GM12892 (cell line): ENCODE measurements around the gene UBTD2.
"Not testable (repeated sequence)": the region's sequence is repeated elsewhere in the genome, so short reads cannot be mapped to it uniquely, and the experiment has no call there.

Experiments used
- DNase-seq: peaks from one replicate; pipeline ENCODE4 v3.0.0; 2011; ENCODE audit not compliant: insufficient read length
- FAIRE-seq: peaks from 2 replicates; lab custom pipeline; 2011; peaks lifted over from hg19 to GRCh38; lab: Jason Lieb, UNC
- POLR2A ChIP-seq: IDR thresholded peaks from 2 replicates; pipeline ENCODE4 v1.6.1; 2011; ENCODE audit warnings: low read depth, low read length, control low read depth
- POLR2AphosphoS5 ChIP-seq: IDR thresholded peaks from 2 replicates; pipeline ENCODE4 v1.6.1; 2011; ENCODE audit warnings: low read depth, low read length, control low read depth
- TAF1 ChIP-seq: IDR thresholded peaks from 2 replicates; pipeline ENCODE4 v1.6.1; 2011; ENCODE audit warnings: low read depth, mild to moderate bottlenecking, control low read depth, low read length, borderline replicate concordance

Gene UBTD2

DNA sequence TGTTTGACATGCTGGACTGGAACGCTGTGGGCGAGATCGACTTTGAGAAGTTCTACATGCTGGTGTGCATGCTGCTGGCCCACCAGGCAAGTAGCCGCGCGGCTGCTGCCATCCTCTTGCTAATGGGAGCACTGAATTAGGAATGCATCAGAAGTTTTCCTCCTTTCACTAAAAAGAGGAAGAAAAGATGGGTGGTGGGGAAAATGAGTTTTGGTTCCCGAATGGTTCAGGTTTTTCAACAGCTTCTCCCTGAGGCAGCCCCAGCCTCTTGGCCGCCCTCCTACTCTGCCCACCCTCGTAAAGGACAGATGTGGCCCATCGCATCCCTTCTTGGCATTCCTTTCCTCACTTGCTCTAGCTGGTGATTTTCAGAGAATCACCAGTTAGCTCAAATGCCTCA is 84.1 kb downstream of the UBTD2 start:
- no peak for TF ChIP-seq POLR2A
- no peak for TF ChIP-seq TAF1
- no peak for TF ChIP-seq POLR2AphosphoS5
- FAIRE-seq (no peak), DNase-seq (no peak)

DNA sequence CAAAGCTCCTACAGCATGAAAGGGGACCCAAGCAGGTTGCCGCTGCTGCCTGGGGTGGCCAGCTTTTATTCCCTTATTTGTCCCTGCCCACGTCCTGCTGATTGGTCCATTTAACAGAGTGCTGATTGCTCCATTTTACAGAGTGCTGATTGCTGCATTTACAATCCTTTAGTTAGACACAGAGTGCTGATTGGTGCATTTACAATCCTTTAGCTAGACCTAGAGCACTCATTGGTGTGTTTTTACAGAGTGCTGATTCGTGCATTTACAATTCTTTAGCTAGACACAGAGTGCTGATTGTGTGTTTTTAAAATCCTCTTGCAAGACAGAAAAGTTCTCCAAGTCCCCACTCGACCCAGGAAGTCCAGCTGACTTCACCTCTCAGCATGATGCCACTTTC is 85.8 kb downstream of the UBTD2 start:
- not testable (repeated sequence) for DNase-seq, FAIRE-seq

DNA sequence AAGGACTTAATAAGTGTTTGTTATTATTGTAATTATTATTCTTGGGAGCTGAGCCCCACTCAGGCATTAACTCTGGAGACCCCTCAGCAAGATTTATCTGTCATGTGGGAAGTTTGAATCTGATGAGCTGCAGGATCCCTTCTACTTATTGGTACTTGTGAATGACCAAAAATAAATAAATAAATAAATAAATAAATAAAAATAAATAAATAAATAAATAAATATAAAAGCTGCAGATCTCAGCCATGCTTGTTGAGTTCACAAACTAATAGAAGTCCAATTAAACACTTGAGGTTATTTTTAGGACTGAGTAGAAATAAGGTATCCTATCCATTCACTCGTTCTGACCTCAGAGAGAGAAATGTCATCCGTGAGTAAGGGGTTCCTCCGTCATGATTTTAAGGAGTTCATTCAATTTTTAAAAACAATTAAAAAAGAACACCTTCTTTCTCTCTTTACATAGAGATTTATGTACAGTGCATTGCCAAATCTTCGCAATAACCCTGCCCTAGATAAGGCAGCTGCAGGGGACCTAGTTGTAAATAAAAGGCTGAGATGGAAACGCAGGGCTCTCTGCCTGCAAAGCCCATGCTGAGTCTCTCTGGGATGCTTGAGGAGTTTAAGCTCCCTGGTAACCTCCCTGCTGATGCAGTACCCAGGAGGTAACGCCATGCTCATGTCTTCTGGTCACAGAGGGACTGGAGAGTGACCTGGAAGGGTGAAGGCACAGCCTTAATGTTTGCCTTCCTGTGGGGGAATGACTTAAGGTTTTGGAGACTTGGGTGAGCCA is 88.4 kb downstream of the UBTD2 start:
- DNase-seq (no peak), FAIRE-seq (no peak)
- no peak for TF ChIP-seq POLR2A
- TF ChIP-seq TAF1: no peak
- TF ChIP-seq POLR2AphosphoS5: no peak

DNA sequence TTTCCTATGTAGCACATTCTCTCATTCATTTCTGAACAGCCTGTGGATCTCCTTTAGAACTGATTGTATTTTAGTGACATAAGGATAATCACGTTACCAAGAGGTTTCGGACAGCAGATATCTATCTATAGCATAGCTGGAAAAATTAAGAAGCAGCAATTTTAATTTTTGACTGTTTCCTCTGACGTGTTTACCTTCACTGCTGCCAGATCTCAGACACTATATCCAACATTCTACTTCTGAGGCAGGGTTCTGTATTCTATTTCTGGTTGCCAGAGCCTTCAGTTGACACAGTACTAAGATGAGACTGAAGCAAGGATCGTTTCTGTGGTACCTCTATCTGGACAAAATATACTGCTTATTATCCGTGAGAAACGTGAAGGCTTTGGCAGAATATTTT is 89.7 kb downstream of the UBTD2 start, which contains the start of gene EFCAB9:
Gene EFCAB9 (plus strand): TSS at position 301 of the 400 bp plus-strand sequence. CDS start 1 bp downstream, at position 302.
- DNase-seq (no peak), FAIRE-seq (no peak)
- TF ChIP-seq TAF1: no peak
- TF ChIP-seq POLR2A: no peak
- no peak for TF ChIP-seq POLR2AphosphoS5

DNA sequence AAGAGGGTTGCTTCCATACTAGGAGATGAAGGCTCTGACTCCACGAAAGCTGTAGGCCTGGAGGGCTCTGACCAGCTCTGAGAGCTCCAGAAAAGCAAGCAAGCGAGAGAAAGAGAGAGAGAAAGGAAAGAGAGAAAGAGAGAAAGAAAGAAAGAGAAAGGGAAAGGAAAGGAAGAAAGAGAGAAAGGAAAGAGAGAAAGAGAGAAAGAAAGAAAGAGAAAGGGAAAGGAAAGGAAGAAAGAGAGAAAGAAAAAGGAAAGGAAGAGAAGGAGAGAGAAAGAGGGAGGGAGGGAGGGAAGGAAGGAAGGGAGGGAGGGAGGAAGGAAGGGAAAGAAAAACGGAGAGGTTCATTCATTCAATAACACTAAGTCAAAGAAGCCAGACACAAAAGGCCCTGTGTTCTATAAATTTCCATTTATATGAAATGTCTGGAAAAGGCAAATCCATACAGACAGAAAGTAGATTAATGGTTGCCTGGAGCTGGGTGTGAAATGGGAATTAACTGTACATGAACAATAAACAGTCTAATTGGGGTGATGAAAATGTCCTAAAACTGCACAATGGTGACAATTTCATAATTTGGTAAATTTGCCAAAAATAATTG is 93.8 kb downstream of the UBTD2 start:
- FAIRE-seq: no peak
- TF ChIP-seq TAF1 (no peak), POLR2A (no peak), POLR2AphosphoS5 (no peak)

DNA sequence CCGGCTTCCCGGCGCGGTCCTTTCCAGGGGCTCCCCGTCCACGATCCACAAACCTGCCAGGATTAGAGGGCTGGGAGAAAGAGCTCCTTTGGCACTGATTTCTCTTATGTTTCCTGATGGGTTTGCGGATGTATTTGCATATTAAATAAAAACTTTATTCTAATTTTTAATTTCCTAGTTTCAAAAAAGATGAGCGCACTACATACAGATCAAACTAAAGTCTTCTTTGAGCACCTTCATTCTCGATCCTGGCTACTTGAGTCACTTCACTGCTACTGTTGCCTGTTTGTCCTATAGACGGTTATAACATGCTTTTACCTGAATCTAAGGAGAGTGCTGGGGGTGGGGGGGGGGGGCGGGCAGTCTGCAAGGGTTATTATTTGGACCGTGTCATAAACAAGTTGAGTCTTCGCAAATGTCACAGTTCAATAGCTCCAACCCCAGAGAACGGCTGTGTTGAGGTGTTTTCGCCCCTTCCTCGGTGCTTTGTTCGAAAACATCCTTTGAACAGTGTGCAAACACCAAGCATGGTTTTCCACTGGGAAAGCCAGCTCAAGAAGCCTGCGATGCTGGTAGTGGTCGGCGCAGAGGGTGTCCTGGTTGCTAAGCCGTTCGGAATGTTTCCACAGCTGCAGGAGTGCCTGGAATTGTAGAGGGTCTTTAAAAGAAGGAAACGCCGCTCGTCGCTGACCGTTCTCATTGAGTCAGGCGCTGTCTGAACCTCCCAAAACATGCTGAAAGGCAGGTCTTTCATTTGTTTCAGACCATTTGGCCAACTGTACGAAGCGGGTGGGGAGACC is 94.5 kb downstream of the UBTD2 start:
- DNase-seq: no peak
- FAIRE-seq: no peak
- TF ChIP-seq POLR2A (no peak), POLR2AphosphoS5 (no peak), TAF1 (no peak)

More for the DNA sequence above, 93.8 kb downstream of the UBTD2 start:
- DNase-seq: no peak

DNA sequence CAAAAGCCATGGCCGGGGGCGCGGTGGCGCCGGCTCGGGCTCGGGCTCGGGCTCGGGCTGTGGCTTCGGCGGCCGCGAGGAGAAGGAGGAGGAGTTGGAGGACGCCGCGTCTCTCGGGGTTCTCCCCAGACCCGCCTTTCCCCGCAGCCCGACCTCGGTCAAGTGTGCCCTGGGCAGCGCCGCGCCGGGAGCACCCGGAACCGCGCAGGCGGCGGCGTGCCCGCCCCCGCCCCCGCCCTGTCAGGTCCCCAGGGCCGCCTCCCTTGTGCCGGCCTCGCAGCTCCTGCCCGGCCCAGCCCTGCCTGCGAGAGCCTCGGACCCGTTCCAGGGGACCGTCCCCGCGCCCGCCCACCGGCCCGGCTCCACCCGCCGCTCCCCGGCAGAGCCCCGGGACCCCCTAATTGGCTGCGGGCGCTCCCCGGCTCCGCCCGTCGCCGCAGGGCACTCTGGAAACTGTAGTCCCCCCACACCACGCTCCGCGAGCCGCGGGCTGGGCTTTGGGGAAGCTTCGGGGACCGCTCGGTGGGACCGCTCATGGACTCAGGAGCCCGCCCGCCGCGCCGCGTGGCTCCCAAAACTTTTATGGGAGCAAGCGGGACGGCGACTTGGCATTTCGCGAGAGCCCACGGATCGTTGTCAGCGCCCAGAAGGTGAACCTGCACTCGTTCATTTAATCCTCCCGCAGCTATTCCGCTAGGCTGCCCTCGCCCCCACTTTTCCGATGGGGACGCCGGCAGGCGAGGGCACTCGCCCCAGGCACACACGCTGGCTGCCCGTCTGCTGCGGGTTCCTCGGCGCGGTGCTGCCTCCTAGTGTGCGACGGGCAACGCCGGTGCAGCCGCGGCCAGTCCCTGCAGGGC is 95.3 kb downstream of the UBTD2 start, which contains the start of gene STK10:
Gene STK10 (minus strand): TSS at position 192 of the 860 bp plus-strand sequence. CDS start 182 bp downstream, at position 10.
- peak; percentile 94 for FAIRE-seq
- peak; percentile 94 for DNase-seq
- TF ChIP-seq POLR2AphosphoS5 (no peak), POLR2A (0 out of 2 replicates have a peak, but pooled peaks have one; percentile 56)

DNA sequence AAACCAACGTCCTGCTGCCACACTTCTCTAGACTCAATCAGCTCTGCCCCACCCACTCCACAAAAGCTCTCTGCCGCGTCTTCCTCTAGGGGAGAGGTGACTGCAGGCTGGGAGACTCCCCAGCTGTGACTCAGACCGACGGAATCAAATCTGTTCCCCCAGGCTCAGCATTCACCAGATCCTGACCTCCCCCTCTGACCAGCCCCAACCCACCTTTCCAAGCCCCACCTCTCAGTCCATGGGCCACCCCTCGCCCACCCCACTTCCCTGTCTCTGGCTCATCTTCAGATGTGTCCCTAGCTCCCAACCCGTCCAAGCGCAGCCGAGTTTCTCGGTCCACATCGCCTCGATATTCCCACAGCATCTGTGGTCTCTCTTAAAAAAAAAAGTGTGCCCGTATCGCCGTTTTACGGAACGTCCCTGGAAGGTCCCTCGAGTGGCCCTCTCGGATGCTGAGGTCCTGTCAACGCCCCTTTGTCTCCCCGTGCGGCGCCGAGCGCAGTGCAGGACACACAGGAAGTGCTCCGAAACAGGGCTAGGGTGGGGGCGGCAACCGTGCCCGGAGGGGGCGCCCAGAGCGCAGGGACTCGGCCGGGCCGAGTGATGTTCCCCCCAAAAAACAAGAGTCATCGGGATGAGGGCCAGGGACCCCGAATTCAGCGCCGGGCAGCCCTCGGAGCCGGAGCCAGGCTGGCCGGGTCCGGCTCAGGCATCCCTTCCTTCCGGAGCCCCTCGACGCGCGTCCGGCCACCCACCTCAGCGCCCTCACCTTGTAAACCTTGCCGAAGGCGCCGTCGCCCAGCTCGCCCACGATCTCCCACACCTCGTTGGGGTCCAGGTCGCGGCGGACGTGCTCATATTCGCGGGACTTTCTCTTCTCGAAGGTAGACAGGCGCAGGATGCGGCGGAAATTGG is 96.2 kb downstream of the UBTD2 start:
- peak; percentile 60; the same call in 1 of the 2 replicates for TF ChIP-seq TAF1
- TF ChIP-seq POLR2A: 0 out of 2 replicates have a peak, but pooled peaks have one; percentile 38
- peak; percentile 44; the same call in 1 of the 2 replicates for TF ChIP-seq POLR2AphosphoS5
- DNase-seq (peak; percentile 45), FAIRE-seq (peak; percentile 87)

DNA sequence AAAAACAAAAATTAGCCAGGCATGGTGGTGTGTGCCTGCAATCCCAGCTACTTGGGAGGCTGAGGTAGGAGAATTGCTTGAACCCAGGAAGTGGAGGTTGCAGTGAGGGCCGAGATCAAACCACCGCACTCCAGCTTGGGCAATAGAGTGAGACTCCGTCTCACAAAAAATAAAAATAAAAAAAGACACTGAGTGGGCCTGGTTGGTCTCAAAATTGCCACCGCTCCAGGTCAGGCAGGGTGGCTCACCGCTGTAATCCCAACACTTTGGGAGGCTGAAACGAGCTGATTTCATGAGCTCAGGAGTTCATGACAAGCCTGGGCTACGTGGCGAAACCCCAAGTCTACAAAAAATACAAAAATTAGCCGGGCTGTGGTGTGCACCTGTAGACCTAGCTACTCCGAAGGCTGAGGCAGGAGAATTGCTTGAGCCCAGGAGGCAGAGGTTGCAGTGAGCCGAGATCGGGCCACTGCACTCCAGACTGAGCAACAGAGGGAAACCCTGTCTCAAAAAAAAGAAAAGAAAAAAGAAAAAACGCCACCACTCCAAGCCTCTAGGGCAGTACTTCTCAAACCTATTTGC is 97.4 kb downstream of the UBTD2 start:
- TF ChIP-seq POLR2A: no peak
- TF ChIP-seq POLR2AphosphoS5: no peak
- TF ChIP-seq TAF1: no peak
- FAIRE-seq (no peak), DNase-seq (no peak)

DNA sequence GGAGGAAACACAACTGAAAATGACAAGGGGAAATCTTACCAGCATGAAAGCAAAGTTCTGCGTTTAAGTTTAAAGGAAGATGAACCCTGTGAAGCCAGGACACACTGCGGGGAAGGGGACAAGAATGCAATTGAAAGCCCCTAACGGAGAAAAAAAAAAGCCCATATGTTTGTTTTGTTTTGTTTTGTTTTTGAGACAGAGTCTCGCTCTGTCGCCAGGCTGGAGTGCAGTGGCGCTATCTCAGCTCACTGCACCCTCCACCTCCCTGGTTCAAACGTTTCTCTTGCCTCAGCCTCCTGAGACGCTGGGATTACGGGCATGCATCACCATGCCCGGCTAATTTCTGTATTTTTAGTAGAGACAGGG is 98.5 kb downstream of the UBTD2 start:
- no peak for FAIRE-seq
- DNase-seq: no peak

More for the DNA sequence above, 98.5 kb downstream of the UBTD2 start:
- TF ChIP-seq TAF1: no peak
- TF ChIP-seq POLR2AphosphoS5: no peak
- no peak for TF ChIP-seq POLR2A
